ENCODE data around the gene ACP5.

DNA sequence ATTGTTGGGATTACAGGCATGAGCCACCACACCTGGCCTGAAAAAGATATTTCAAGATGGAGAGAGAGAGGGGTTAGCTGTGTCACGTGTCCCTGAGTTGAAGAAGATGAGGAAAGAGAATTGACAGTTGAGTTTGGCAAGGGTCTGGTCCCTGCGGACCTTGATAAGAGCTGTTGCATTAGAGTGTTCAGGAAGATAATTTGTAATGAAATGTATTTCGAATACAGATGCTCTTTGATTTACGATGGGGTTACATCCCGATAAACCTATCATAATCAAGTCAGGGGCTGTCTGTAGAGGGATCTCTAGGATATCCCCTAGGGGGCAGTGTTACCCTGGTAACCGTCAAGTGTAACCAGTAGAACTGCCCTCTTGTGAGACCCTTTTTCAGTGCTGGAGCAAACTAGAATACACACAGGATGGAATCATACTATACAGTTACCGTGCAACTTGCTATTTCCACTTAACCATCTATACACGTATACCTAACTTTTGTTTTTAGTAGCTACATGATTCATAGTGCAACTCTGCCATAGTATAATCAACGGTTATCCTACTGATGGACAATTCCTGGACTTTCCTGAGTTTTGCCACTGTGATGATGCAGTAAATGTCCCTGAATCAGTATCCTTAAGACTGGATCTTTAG, 16.9 kb downstream of the ACP5 start:
- no peak for TF ChIP-seq ISL1 (CRISPR knock-in tag; IDR thresholded peaks at IDR 0.05)
- TF ChIP-seq ARNTL (CRISPR knock-in tag; IDR thresholded peaks at IDR 0.05; ENCODE audit: borderline replicate concordance, low read depth) = no peak
- TF ChIP-seq OSR1 (CRISPR knock-in tag; IDR thresholded peaks at IDR 0.05) = no peak
- TF ChIP-seq ZFP3 (CRISPR knock-in tag; IDR thresholded peaks at IDR 0.05) = no peak
- no peak for TF ChIP-seq TOX (CRISPR knock-in tag; IDR thresholded peaks at IDR 0.05; ENCODE audit: borderline replicate concordance)

All from SK-N-SH treated with all-trans-retinoic acid at 6 μM for 48 hours (cell line).